K562 (cell line): ENCODE measurements around the gene ATP5F1D. TPM values are rescaled to one million over a fixed set of nuclear protein-coding genes. Genes with fewer than 3 reads are reported as not detected.

ENCODE experiments used
- ATF7 ChIP-seq: fragments of 450-650 bp; IDR thresholded peaks from 2 replicates; pipeline ENCODE4 v1.7.1; 2014; ENCODE audit warnings: mild to moderate bottlenecking, moderate library complexity
- BCLAF1 ChIP-seq, 2 experiments: fragments of 450-650 bp in 1 of 2; IDR thresholded peaks; 2 replicates each; pipeline ENCODE4 v1.6.1; 2011 to 2017; ENCODE audit warnings: low read depth in 2 of 2, antibody characterized with exemption in 1 of 2, borderline replicate concordance in 1 of 2, low read length in 1 of 2, mild to moderate bottlenecking in 1 of 2, mixed read lengths in 1 of 2; ENCODE audit not compliant: control insufficient read depth in 1 of 2
- CCAR2 ChIP-seq: fragments of 200-400 bp; formaldehyde crosslinking; IDR thresholded peaks from 2 replicates; pipeline ENCODE4 v1.6.1; 2017; ENCODE audit warnings: mild to moderate bottlenecking, low read depth, low read length
- CHD2 ChIP-seq: IDR thresholded peaks from 2 replicates; pipeline ENCODE4 v1.6.1; 2011; ENCODE audit warnings: low read depth, low read length
- CTBP1 ChIP-seq: fragments of 450-650 bp; IDR thresholded peaks from 2 replicates; pipeline ENCODE4 v1.6.1; 2016; ENCODE audit warnings: borderline replicate concordance
- E2F6 ChIP-seq, 2 experiments: IDR thresholded peaks; 2 replicates each; pipeline ENCODE4 v1.6.1; 2011; ENCODE audit warnings: borderline replicate concordance in 1 of 2, control low read depth in 1 of 2, low read depth in 1 of 2, low read length in 1 of 2, mild to moderate bottlenecking in 1 of 2, mixed read lengths in 1 of 2, moderate library complexity in 1 of 2; ENCODE audit not compliant: insufficient read depth in 1 of 2, insufficient read length in 1 of 2, poor library complexity in 1 of 2, severe bottlenecking in 1 of 2; ENCODE audit errors: extremely low read depth in 1 of 2
- HDGF ChIP-seq: fragments of 450-650 bp; IDR thresholded peaks from 2 replicates; pipeline ENCODE4 v1.6.1; 2016
- KAT8 ChIP-seq: fragments of 450-650 bp; IDR thresholded peaks from 2 replicates; pipeline ENCODE4 v1.6.1; 2016; ENCODE audit warnings: low read depth, mild to moderate bottlenecking
- MEF2D ChIP-seq: conservative IDR thresholded peaks from 2 replicates; pipeline ENCODE4 v1.6.1; 2016; ENCODE audit warnings: low read depth, missing genetic modification characterization, missing compliant biosample characterization
- NKRF ChIP-seq: fragments of 450-650 bp; IDR thresholded peaks from 2 replicates; pipeline ENCODE4 v1.6.1; 2016; ENCODE audit warnings: borderline replicate concordance
- PCBP1 ChIP-seq: fragments of 200-400 bp; formaldehyde crosslinking; IDR thresholded peaks from 2 replicates; pipeline ENCODE4 v1.6.1; 2018; ENCODE audit warnings: mild to moderate bottlenecking, low read depth, low read length; ENCODE audit not compliant: poor library complexity, severe bottlenecking
- PRPF4 ChIP-seq: fragments of 200-400 bp; formaldehyde crosslinking; IDR thresholded peaks from one replicate; pipeline ENCODE4 v1.6.1; 2017; ENCODE audit warnings: low read length, low read depth, mild to moderate bottlenecking; ENCODE audit not compliant: insufficient read depth, poor library complexity, severe bottlenecking
- RBFOX2 ChIP-seq: fragments of 200-400 bp; formaldehyde crosslinking; IDR thresholded peaks from 2 replicates; pipeline ENCODE4 v1.6.1; 2017; ENCODE audit warnings: low read depth, mild to moderate bottlenecking, low read length, moderate library complexity
- TCFL5 ChIP-seq: fragments of 250-450 bp; sonication (Bioruptor Pico); conservative IDR thresholded peaks from 2 replicates; pipeline ENCODE4 v1.6.1; 2021; ENCODE audit warnings: mild to moderate bottlenecking, moderate library complexity, matching md5 sums
- YY1 ChIP-seq, 3 experiments: IDR thresholded peaks; 2 replicates each; pipeline ENCODE4 v1.6.1; 2011; ENCODE audit warnings: low read length in 2 of 3, mild to moderate bottlenecking in 2 of 3, moderate library complexity in 2 of 3, borderline replicate concordance in 1 of 3, control low read depth in 1 of 3, low read depth in 1 of 3; ENCODE audit not compliant: insufficient read depth in 3 of 3, insufficient replicate concordance in 2 of 3, control insufficient read depth in 1 of 3, insufficient read length in 1 of 3; ENCODE audit errors: extremely low read depth in 1 of 3
- ZNF511 ChIP-seq: sonication (generic); formaldehyde crosslinking; IDR thresholded peaks from 2 replicates; pipeline ENCODE4 v1.8.0; 2022; ENCODE audit warnings: mild to moderate bottlenecking, missing genetic modification reagents
- polyA plus RNA-seq, 8 experiments: library from polyadenylated mRNA; depleted of rRNA in 4 of 8; stranded (reverse) in 5 of 8; unstranded in 3 of 8; fragments of >200 nt; fragmentation: Nextera tagmentation in 2 of 8; fragmentation: Illumina TruSeq in 1 of 8; extraction: Ambion mirVana in 2 of 8; extraction: Trizol in 1 of 8; gene quantifications; 2 replicates each; pipeline versions ENCODE4 v1.2.1 to v1.2.3, GENCODE V29; 2011 to 2014; ENCODE audit warnings: inconsistent platforms in 1 of 8, missing spikeins in 1 of 8
- total RNA-seq, 7 experiments: library from RNA; depleted of rRNA in 6 of 7; stranded (reverse); fragments of >200 nt in 6 of 7; fragmentation: Illumina TruSeq in 2 of 7; extraction: Trizol in 2 of 7; gene quantifications; 2 replicates each; pipeline versions ENCODE4 v1.2.1 to v1.2.3, GENCODE V29; 2011 to 2021; ENCODE audit warnings: low replicate concordance in 1 of 7

Gene ATP5F1D
- total and polyA plus RNA-seq, 9 of the 15 experiments (the other 6 are each of a cell fraction or from before 2014, with no cell fraction given) = 3.9 to 409 (median 36.8) TPM

GRCh38 chr19:1250437-1251260 is 9.1 kb downstream of the ATP5F1D start (continued):
- peak in 1 of 2 experiments; percentile 47 for TF ChIP-seq E2F6 (IDR thresholded peaks at IDR 0.05; ENCODE audit: borderline replicate concordance in 1 of 2, extremely low read depth in 1 of 2, insufficient read depth in 1 of 2, insufficient read length in 1 of 2, low read depth in 1 of 2, low read length in 1 of 2, poor library complexity in 1 of 2, severe bottlenecking in 1 of 2)
- TF ChIP-seq HDGF = no peak
- peak in 1 of 3 experiments; percentile 4 for TF ChIP-seq YY1 (IDR thresholded peaks at IDR 0.05; ENCODE audit: borderline replicate concordance in 1 of 3, control insufficient read depth in 1 of 3, extremely low read depth in 1 of 3, insufficient read depth in 3 of 3, insufficient read length in 1 of 3, insufficient replicate concordance in 2 of 3, low read depth in 1 of 3, low read length in 2 of 3)
- peak; percentile 49 for TF ChIP-seq RBFOX2
- 0 out of 2 replicates have a peak, but pooled peaks have one; percentile 34 for TF ChIP-seq NKRF
- TF ChIP-seq TCFL5 (CRISPR knock-in tag) = no peak
- TF ChIP-seq BCLAF1 (IDR thresholded peaks at IDR 0.05; ENCODE audit: borderline replicate concordance in 1 of 2, control insufficient read depth in 1 of 2, low read depth in 2 of 2, low read length in 1 of 2) = no peak
- TF ChIP-seq ZNF511 (CRISPR knock-in tag) = no peak
- no peak for TF ChIP-seq ATF7
- peak; percentile 9 for TF ChIP-seq PRPF4
- TF ChIP-seq CHD2 = peak; percentile 43
- peak; percentile 53; the same call in 1 of the 2 replicates for TF ChIP-seq CTBP1
- TF ChIP-seq PCBP1 = peak; percentile 80
- TF ChIP-seq KAT8 = no peak
- no peak for TF ChIP-seq CCAR2
- no peak for TF ChIP-seq MEF2D
